HL-60 (cell line): ENCODE data around the gene ANKRD44.

Experiments
- GABPA ChIP-seq: IDR thresholded peaks from 2 replicates; pipeline ENCODE4 v1.6.1; 2012; ENCODE audit warnings: low read depth
- REST ChIP-seq: IDR thresholded peaks from 2 replicates; pipeline ENCODE4 v1.6.1; 2012; ENCODE audit warnings: low read depth; ENCODE audit not compliant: insufficient replicate concordance
- SPI1 ChIP-seq: IDR thresholded peaks from 2 replicates; pipeline ENCODE4 v1.6.1; 2012; ENCODE audit warnings: low read depth, mild to moderate bottlenecking, borderline replicate concordance
- TF ChIP-seq, protein P1 (sequence below): IDR thresholded peaks from one replicate; pipeline ENCODE4 v1.5.1; 2011; ENCODE audit warnings: low read length, control low read depth, inconsistent platforms; ENCODE audit not compliant: insufficient read depth

DNA sequence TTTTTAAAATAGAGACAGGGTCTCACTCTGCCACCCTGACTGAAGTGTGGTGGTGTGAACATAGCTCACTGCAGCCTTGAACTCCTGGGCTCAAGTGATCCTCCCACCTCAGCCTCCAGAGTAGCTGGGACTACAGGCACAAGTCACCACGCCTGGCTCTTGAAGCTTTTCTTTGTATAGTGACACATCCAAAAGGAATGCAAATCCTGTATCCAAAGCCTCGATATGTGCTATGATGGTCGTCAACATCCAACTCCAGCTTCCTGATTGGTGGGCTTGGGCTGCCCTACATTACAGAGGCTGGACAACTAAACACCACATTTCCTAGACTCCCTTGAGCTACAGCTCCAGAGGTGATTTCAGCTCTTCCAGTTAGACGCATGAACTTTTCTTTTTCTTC lies 282.4 kb downstream of the ANKRD44 start:
- TF ChIP-seq, protein P1, sequence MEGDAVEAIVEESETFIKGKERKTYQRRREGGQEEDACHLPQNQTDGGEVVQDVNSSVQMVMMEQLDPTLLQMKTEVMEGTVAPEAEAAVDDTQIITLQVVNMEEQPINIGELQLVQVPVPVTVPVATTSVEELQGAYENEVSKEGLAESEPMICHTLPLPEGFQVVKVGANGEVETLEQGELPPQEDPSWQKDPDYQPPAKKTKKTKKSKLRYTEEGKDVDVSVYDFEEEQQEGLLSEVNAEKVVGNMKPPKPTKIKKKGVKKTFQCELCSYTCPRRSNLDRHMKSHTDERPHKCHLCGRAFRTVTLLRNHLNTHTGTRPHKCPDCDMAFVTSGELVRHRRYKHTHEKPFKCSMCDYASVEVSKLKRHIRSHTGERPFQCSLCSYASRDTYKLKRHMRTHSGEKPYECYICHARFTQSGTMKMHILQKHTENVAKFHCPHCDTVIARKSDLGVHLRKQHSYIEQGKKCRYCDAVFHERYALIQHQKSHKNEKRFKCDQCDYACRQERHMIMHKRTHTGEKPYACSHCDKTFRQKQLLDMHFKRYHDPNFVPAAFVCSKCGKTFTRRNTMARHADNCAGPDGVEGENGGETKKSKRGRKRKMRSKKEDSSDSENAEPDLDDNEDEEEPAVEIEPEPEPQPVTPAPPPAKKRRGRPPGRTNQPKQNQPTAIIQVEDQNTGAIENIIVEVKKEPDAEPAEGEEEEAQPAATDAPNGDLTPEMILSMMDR: no peak
- TF ChIP-seq GABPA (no peak), SPI1 (no peak), REST (no peak)
